ENCODE data around the gene ALDH3A2. TPM values are rescaled to one million over a fixed set of nuclear protein-coding genes. Genes with fewer than 3 reads are reported as not detected.
A peak's percentile ranks its signal among the peaks of the same experiment; 100 is the strongest.

ALDH3A2 gene
- total and polyA plus RNA-seq, 2 of the 8 experiments (the other 6 are each of a cell fraction or from before 2014, with no cell fraction given) = 20.6 to 72.9 TPM

- ChIA-PET POLR2A (ENCODE audit: partially characterized antibody) (no interaction called here), CTCF (ENCODE audit: partially characterized antibody) (interaction anchor here (0.6 to 8.7 kb wide), 13 partner anchors 8 to 789 kb away, joined by 3 to 56 read pairs (median 3); partner anchors contain the start of gene ALDH3A2)
- H3K9me3 ChIP-seq (ENCODE audit: insufficient read depth in 2 of 2, low read depth in 1 of 2, low read length in 1 of 2) = no peaks in the 10 kb centered on the region
- H3K9ac ChIP-seq (replicated peaks in 1 of 4; ENCODE audit: extremely low read depth in 1 of 4, low read depth in 3 of 4, low read length in 3 of 4) = no peak overlapping the region
- no peak overlapping the region for H2BK12ac ChIP-seq (ENCODE audit: low read depth, low read length)
- H3K4ac ChIP-seq (replicated peaks; ENCODE audit: insufficient read length, low read depth, low read length) = no peak overlapping the region
- no peaks in the 10 kb centered on the region for H3K79me1 ChIP-seq (ENCODE audit: low read depth, low read length)
- H3K4me2 ChIP-seq (ENCODE audit: insufficient read depth in 1 of 2, low read depth in 2 of 2, low read length in 2 of 2) = no peak overlapping the region
- H3K18ac ChIP-seq (ENCODE audit: extremely low read depth, low read length) = no peak overlapping the region
- no peak for TF ChIP-seq FOSL1 (IDR thresholded peaks at IDR 0.05; ENCODE audit: insufficient read depth, low read depth, low read length)
- peak; percentile 49 to 63 (median 63); a peak in 3 of 4 replicates for TF ChIP-seq CTCF (IDR thresholded peaks at IDR 0.05; ENCODE audit: control extremely low read depth in 1 of 3, insufficient read depth in 1 of 3, low read depth in 1 of 3, low read length in 3 of 3)
- TF ChIP-seq RAD21 (IDR thresholded peaks at IDR 0.05 in 1 of 2, conservative IDR thresholded peaks at IDR 0.05 in 1 of 2; ENCODE audit: low read depth in 2 of 2, low read length in 2 of 2) = peak; percentile 43 to 44
- no peak overlapping the region for H2AFZ ChIP-seq (ENCODE audit: low read length)
- no peak overlapping the region for H2BK5ac ChIP-seq (ENCODE audit: low read depth, low read length)
- H4K8ac ChIP-seq (ENCODE audit: extremely low read depth, insufficient read depth, low read length) = peak overlapping the region; percentile 42
- no peak overlapping the region for H2BK120ac ChIP-seq (replicated peaks; ENCODE audit: low read depth, low read length)
- H3K27me3 ChIP-seq (replicated peaks in 1 of 4; ENCODE audit: control insufficient read depth in 3 of 4, extremely low read depth in 1 of 4, insufficient read depth in 3 of 4, low read length in 3 of 4) = no peaks in the 10 kb centered on the region
- no peak overlapping the region for H3K27ac ChIP-seq (ENCODE audit: low read depth, low read length)
- H2AK5ac ChIP-seq (ENCODE audit: low read depth, low read length) = no peak overlapping the region
- H3K23me2 ChIP-seq (ENCODE audit: low read depth, low read length) = no peaks in the 10 kb centered on the region
- no peak overlapping the region for H4K5ac ChIP-seq (ENCODE audit: insufficient read length, low read depth, low read length)
- DNase-seq (ENCODE audit: low read depth in 1 of 2, low spot score in 2 of 2) (no peak), FAIRE-seq (no peak)
- no peaks in the 10 kb centered on the region for H3K79me2 ChIP-seq (ENCODE audit: control insufficient read depth in 1 of 2, insufficient read depth in 2 of 2, low read length in 2 of 2)
- H4K91ac ChIP-seq (replicated peaks; ENCODE audit: insufficient read length, low read length) = no peak overlapping the region
- H2BK15ac ChIP-seq (ENCODE audit: low read length) = no peak overlapping the region
- no peaks in the 10 kb centered on the region for H4K20me1 ChIP-seq (replicated peaks in 1 of 2; ENCODE audit: control insufficient read depth in 1 of 2, insufficient read depth in 2 of 2, low read length in 2 of 2)
- no peaks in the 10 kb centered on the region for H3K36me3 ChIP-seq (ENCODE audit: control insufficient read depth in 2 of 4, insufficient read depth in 4 of 4, low read length in 3 of 4)
- no peak overlapping the region for H3K4me3 ChIP-seq (ENCODE audit: extremely low read depth in 1 of 4, insufficient read depth in 2 of 4, low read depth in 3 of 4, low read length in 4 of 4)
- peaks cover 0 to 8% (median 0%) of the 10 kb centered on the region in 4 experiments; a peak in 2 of 7 replicates for H3K4me1 ChIP-seq (replicated peaks in 1 of 4; ENCODE audit: control insufficient read depth in 3 of 4, insufficient read depth in 4 of 4, low read length in 3 of 4)
- H3K56ac ChIP-seq (replicated peaks; ENCODE audit: insufficient read length, low read depth, low read length) = no peak overlapping the region
- H3K14ac ChIP-seq (ENCODE audit: insufficient read length) = no peak overlapping the region
- no peak overlapping the region for H2BK20ac ChIP-seq (ENCODE audit: low read length)
- 76% methylated on average over 16 of the region's 16 CpGs; no CpG with 5 or more reads in 1 of the 2 experiments for WGBS, 2 experiments (ENCODE audit: extremely low coverage in 1 of 2, insufficient coverage in 1 of 2, insufficient read length in 1 of 2, insufficient replicate concordance in 2 of 2, low coverage in 1 of 2, low lambda C conversion rate in 2 of 2, missing lambda C conversion rate in 1 of 2)
- no peak overlapping the region for H3K23ac ChIP-seq (ENCODE audit: insufficient read length)
Observed at GRCh38 chr17:19713462-19713861, 64.9 kb downstream of the ALDH3A2 start.

Measured in H1 (cell line).